ENCODE results near the gene ZXDC. TPM values are rescaled to one million over a fixed set of nuclear protein-coding genes. Genes with fewer than 3 reads are reported as not detected.

Gene ZXDC
- total RNA-seq, 1 donor from 2014 or later: 36.8 TPM

GRCh38 chr3:126517986-126518778 is 42.5 kb upstream of the ZXDC start:
- intact Hi-C loops (cut with DNase I): no loop called here
- no peak for DNase-seq (ENCODE audit: extremely low spot score in 2 of 2)
- Histone ChIP-seq H3K27ac (no peak overlapping the region), H3K9me3 (no peaks in the 10 kb centered on the region), H3K27me3 (no peaks in the 10 kb centered on the region), H3K4me3 (no peak overlapping the region), H3K4me1 (no peaks in the 10 kb centered on the region), H3K36me3 (no peaks in the 10 kb centered on the region)
- TF ChIP-seq POLR2A (IDR thresholded peaks at IDR 0.05) (no peak), POLR2AphosphoS5 (IDR thresholded peaks at IDR 0.05; ENCODE audit: insufficient read depth in 1 of 2, low read depth in 1 of 2) (no peak)
- TF ChIP-seq, protein P1, sequence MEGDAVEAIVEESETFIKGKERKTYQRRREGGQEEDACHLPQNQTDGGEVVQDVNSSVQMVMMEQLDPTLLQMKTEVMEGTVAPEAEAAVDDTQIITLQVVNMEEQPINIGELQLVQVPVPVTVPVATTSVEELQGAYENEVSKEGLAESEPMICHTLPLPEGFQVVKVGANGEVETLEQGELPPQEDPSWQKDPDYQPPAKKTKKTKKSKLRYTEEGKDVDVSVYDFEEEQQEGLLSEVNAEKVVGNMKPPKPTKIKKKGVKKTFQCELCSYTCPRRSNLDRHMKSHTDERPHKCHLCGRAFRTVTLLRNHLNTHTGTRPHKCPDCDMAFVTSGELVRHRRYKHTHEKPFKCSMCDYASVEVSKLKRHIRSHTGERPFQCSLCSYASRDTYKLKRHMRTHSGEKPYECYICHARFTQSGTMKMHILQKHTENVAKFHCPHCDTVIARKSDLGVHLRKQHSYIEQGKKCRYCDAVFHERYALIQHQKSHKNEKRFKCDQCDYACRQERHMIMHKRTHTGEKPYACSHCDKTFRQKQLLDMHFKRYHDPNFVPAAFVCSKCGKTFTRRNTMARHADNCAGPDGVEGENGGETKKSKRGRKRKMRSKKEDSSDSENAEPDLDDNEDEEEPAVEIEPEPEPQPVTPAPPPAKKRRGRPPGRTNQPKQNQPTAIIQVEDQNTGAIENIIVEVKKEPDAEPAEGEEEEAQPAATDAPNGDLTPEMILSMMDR (IDR thresholded peaks at IDR 0.05): no peak

- intact Hi-C loops (cut with DNase I): no loop called here
- H3K4me1 ChIP-seq: no peaks in the 10 kb centered on the region
- H3K36me3 ChIP-seq: no peaks in the 10 kb centered on the region
- no peak within 1 kb of the TSS for H3K4me3 ChIP-seq
- H3K27me3 ChIP-seq: no peaks in the 10 kb centered on the region
- no peak within 1 kb of the TSS for H3K27ac ChIP-seq
- TF ChIP-seq POLR2A (IDR thresholded peaks at IDR 0.05): no peak
- TF ChIP-seq, protein P1 (IDR thresholded peaks at IDR 0.05): no peak
- TF ChIP-seq POLR2AphosphoS5 (IDR thresholded peaks at IDR 0.05; ENCODE audit: insufficient read depth in 1 of 2, low read depth in 1 of 2): no peak
- H3K9me3 ChIP-seq: no peaks in the 10 kb centered on the region
- no peak for DNase-seq (ENCODE audit: extremely low spot score in 2 of 2)
These were observed 41.7 kb upstream of the ZXDC start, which contains the start of gene UROC1 for GRCh38 chr3:126517291-126517951. TSS of gene UROC1 (minus strand) at chr3:126517773. CDS start at chr3:126517719, 54 bp downstream.

DNA sequence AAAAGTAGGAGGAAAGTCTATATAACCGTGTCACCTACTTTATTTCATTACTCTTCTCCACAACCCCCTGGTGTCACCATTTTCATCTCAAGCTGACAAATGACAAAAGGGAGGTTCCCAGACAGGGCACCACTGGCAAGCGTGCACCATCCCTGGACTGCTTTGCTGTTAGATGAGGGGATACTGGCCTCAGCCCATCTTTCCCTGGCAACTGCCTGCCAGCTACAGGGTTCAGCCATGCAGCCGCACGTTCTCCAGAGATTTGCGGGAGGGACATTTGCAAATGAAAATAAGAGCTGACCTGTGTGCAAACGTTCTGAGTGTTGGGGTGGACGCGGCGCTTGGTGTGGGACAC is 41.2 kb upstream of the ZXDC start:
- DNase-seq (ENCODE audit: extremely low spot score in 2 of 2): no peak
- Histone ChIP-seq H3K9me3 (no peaks in the 10 kb centered on the region), H3K27ac (no peak overlapping the region), H3K4me1 (no peaks in the 10 kb centered on the region), H3K27me3 (no peaks in the 10 kb centered on the region), H3K36me3 (no peaks in the 10 kb centered on the region), H3K4me3 (no peak overlapping the region)
- TF ChIP-seq POLR2A (IDR thresholded peaks at IDR 0.05) (no peak), POLR2AphosphoS5 (IDR thresholded peaks at IDR 0.05; ENCODE audit: insufficient read depth in 1 of 2, low read depth in 1 of 2) (no peak)
- TF ChIP-seq, protein P1 (IDR thresholded peaks at IDR 0.05): no peak
- intact Hi-C loops (cut with DNase I): no loop called here

DNA sequence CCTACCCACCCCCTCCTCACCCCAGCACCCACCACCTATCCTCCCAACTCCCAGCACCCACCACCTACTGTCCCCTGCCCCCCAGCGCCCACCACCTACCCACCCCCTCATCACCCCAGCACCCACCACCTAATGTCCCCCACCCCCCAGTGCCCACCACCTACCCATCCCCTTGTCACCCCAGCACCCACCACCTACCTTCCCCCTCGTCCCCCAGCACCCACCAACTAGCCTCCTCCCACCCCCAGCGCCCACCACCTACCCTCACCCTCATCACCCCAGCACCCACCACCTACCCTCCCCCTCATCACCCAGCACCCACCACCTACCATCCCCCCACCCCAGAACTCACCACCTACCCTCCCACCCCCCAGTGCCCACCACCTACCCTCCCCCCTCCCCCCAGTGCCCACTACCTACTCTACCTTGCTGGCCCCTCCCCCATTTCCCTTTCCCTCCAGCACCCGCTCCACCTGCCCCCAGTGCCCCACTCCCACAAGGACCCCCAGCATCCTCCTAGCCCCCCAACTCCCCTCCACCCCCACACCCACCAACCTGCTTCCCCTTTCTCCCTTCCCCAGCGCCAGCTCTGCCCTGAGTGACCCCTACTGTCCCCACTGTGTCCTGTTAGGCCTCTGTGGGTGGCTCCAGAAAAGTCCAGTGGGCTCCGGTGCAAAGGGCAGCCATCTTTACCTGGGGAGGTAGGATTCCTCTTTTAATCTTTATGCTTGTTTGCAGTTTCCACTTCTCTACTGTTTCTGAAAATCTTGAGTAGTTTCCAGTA is 40.7 kb upstream of the ZXDC start:
- H3K9me3 ChIP-seq: no peaks in the 10 kb centered on the region
- intact Hi-C loops (cut with DNase I): no loop called here
- H3K36me3 ChIP-seq: no peaks in the 10 kb centered on the region
- H3K27ac ChIP-seq: no peak overlapping the region
- no peaks in the 10 kb centered on the region for H3K27me3 ChIP-seq
- no peak overlapping the region for H3K4me3 ChIP-seq
- TF ChIP-seq POLR2A (IDR thresholded peaks at IDR 0.05) (no peak), POLR2AphosphoS5 (IDR thresholded peaks at IDR 0.05; ENCODE audit: insufficient read depth in 1 of 2, low read depth in 1 of 2) (no peak)
- TF ChIP-seq, protein P1 (IDR thresholded peaks at IDR 0.05): no peak
- no peak for DNase-seq (ENCODE audit: extremely low spot score in 2 of 2)
- H3K4me1 ChIP-seq: no peaks in the 10 kb centered on the region
